Fibroblast of the aortic adventitia (primary cell): Measurements from ENCODE around the gene CALHM4. TPM values are rescaled to one million over a fixed set of nuclear protein-coding genes. Genes with fewer than 3 reads are reported as not detected.
A peak's percentile ranks its signal among the peaks of the same experiment; 100 is the strongest.

Source experiments
- DNase-seq: peaks from one replicate; pipeline ENCODE4 v3.0.0-alpha.2; 2010; ENCODE audit warnings: low read depth
- H3K4me3 ChIP-seq: 2 replicates; pipeline ENCODE4 v1.5.1; 2011; ENCODE audit warnings: low read depth, mild to moderate bottlenecking, control low read depth, low read length, moderate library complexity
- total RNA-seq: library from RNA; depleted of rRNA; stranded (reverse); fragments of >200 nt; gene quantifications from 2 replicates; pipeline ENCODE4 v1.2.3, GENCODE V29; 2012; ENCODE audit warnings: low replicate concordance
- TF ChIP-seq, protein P1 (sequence below): IDR thresholded peaks from 2 replicates; pipeline ENCODE4 v1.5.1; 2011; ENCODE audit warnings: mild to moderate bottlenecking, low read length, control low read depth, inconsistent platforms; ENCODE audit not compliant: insufficient read depth

CALHM4 gene
- total RNA-seq, 1 donor = not detected

GRCh38 chr6:116528133-116528532, 25.4 kb upstream of the CALHM4 start:
- H3K4me3 ChIP-seq = no peak overlapping the region
- TF ChIP-seq, protein P1, sequence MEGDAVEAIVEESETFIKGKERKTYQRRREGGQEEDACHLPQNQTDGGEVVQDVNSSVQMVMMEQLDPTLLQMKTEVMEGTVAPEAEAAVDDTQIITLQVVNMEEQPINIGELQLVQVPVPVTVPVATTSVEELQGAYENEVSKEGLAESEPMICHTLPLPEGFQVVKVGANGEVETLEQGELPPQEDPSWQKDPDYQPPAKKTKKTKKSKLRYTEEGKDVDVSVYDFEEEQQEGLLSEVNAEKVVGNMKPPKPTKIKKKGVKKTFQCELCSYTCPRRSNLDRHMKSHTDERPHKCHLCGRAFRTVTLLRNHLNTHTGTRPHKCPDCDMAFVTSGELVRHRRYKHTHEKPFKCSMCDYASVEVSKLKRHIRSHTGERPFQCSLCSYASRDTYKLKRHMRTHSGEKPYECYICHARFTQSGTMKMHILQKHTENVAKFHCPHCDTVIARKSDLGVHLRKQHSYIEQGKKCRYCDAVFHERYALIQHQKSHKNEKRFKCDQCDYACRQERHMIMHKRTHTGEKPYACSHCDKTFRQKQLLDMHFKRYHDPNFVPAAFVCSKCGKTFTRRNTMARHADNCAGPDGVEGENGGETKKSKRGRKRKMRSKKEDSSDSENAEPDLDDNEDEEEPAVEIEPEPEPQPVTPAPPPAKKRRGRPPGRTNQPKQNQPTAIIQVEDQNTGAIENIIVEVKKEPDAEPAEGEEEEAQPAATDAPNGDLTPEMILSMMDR = peak; percentile 16

GRCh38 chr6:116528780-116529179, 24.8 kb upstream of the CALHM4 start:
- DNase-seq = peak; percentile 60
- TF ChIP-seq, protein P1 = no peak
- no peak overlapping the region for H3K4me3 ChIP-seq

More at GRCh38 chr6:116528133-116528532, 25.4 kb upstream of the CALHM4 start:
- DNase-seq = no peak

DNA sequence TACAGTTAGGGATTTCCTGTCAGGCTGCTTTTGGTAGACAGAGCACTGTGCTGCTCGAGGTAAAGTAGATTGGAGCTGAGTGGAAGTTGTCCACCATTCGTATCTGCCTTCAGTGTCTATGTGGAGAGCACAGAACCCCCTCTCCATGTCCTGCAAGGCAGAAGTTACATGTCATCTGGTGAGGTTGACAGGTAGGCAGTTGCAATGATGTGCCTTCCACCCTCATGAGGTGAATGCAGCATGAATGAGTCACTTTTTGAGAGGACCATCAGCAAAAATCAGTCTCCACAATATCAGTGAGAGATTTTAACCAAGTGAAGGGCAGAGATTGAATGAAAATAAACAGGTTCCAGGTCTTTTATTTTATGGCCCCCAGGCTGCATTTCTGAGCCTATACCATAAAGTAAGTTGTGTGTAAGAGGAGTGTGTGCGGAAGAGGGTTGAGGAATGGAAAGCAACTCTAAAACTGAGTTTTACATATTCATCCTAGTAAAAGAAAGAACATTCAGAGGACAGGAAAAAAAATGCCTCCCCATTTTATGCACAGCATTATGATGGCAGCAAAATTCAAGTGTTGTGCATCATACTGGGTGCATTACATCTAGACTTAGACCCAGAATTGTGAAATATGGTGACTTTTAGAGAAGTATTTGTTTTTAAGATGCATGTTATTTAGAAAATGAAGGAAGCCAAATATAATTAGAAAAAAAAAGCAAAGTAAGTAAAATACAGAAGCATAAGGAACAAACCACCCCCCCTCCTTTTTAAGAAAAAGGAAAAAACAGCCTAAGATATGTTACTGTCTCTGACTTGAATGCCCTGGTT, 23.9 kb upstream of the CALHM4 start:
- no peak for DNase-seq
- TF ChIP-seq, protein P1 = no peak
- no peak overlapping the region for H3K4me3 ChIP-seq

GRCh38 chr6:116530436-116530835, 23.1 kb upstream of the CALHM4 start:
- no peak overlapping the region for H3K4me3 ChIP-seq
- DNase-seq = no peak
- TF ChIP-seq, protein P1 = no peak

- peak; percentile 87 for DNase-seq
- H3K4me3 ChIP-seq = no peak overlapping the region
- TF ChIP-seq, protein P1 = peak; percentile 80
These were observed 21.6 kb upstream of the CALHM4 start for GRCh38 chr6:116531675-116532570.

- TF ChIP-seq, protein P1 = peak; percentile 13
- no peak overlapping the region for H3K4me3 ChIP-seq
- DNase-seq = no peak
These were observed 20.2 kb upstream of the CALHM4 start for GRCh38 chr6:116533233-116533957.
